IPS DF 19.7 (cell line): ENCODE measurements around the gene DAP3.
"Not testable (repeated sequence)": the region's sequence is repeated elsewhere in the genome, so short reads cannot be mapped to it uniquely, and the experiment has no call there.

Experiments used
- DNase-seq: peaks from one replicate; pipeline ENCODE4 v3.0.0-alpha.2; 2013; ENCODE audit warnings: low read depth, low spot score

Gene DAP3

GRCh38 chr1:155689081-155689607 is at the start of gene DAP3:
TSS of gene DAP3 (plus strand) at chr1:155689091. CDS start at chr1:155709780, 20,689 bp downstream.
- DNase-seq = not testable (repeated sequence)

- DNase-seq = no peak
Observed at GRCh38 chr1:155640367-155640766, 48.5 kb upstream of the DAP3 start.

DNA sequence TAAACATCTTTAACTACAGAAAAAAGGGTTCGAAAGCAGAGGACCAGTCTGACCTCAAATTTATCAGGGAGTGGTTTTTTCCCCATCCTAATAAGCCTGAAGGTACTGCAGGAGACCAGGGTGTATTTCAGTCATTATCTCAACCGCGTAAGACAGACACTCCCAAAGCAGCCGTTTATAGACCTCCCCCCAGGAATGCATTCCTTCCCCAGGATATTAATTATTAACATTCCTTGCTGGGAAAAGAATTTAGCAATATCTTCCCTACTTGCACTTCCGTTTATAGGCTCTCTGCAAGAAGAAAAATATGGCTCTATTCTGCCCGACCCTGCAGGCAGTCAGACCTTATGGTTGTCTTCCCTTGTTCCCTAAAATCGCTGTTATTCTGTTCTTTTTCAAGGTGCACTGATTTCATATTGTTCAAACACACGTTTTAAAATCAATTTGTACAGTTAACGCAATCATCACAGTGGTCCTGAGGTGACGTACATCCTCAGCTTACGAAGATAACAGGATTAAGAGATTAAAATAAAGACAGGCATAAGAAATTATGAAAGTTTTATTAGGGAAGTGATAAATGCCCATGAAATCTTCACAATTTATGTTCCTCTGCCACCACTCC is 46.2 kb upstream of the DAP3 start:
- DNase-seq = not testable (repeated sequence)

DNA sequence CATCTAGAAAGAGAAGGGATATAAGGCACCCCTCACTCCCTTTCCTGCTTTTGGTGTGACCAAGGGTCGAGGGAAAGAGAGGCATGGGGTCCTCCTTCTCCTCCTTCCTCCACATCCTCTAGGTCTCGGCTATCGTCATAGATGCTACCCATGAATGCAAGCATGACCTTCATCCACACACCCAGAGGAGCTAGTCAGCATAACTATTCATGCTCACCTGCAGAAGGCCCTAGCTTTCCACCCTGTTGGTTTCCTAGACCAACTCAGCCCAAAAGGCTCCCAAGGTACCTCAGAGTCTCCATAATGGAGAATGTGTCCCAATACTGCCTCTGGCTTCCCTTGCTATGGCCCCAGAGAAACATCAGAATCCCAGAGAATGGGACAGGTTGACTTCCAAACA is 45.7 kb upstream of the DAP3 start:
- no peak for DNase-seq

- DNase-seq = no peak
Observed at GRCh38 chr1:155645034-155645598, 43.8 kb upstream of the DAP3 start.

GRCh38 chr1:155645648-155646047 is 43.2 kb upstream of the DAP3 start:
- no peak for DNase-seq

GRCh38 chr1:155646307-155646706 is 42.6 kb upstream of the DAP3 start:
- no peak for DNase-seq

- DNase-seq = no peak
Observed at GRCh38 chr1:155648207-155649147, 40.4 kb upstream of the DAP3 start.

- no peak for DNase-seq
Observed at GRCh38 chr1:155649676-155650075, 39.2 kb upstream of the DAP3 start.

DNA sequence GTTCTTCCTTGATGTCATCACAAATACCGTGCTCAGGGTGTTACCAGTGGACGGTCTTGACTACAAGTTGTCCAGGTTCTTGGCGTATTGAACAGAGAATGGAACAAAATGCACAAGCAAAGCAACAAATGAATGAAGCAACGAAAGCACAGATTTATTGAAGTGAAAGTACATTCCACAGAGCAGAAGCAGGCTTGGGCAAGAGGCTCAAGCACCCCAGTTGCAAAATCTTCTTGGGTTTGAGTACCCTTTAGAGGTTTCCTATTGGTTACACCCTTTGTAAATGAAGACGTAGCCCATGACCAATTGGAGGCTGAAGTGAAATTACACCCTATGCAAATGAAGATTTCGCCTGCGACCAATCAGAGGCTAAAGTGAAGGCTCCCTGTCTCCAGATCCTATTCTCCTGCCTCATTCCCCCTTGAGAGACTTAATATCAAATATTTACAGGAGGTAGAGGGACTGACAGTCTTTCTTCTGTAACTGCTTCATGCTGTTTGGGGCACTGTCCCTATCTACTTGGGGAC is 38.6 kb upstream of the DAP3 start:
- DNase-seq = no peak

DNA sequence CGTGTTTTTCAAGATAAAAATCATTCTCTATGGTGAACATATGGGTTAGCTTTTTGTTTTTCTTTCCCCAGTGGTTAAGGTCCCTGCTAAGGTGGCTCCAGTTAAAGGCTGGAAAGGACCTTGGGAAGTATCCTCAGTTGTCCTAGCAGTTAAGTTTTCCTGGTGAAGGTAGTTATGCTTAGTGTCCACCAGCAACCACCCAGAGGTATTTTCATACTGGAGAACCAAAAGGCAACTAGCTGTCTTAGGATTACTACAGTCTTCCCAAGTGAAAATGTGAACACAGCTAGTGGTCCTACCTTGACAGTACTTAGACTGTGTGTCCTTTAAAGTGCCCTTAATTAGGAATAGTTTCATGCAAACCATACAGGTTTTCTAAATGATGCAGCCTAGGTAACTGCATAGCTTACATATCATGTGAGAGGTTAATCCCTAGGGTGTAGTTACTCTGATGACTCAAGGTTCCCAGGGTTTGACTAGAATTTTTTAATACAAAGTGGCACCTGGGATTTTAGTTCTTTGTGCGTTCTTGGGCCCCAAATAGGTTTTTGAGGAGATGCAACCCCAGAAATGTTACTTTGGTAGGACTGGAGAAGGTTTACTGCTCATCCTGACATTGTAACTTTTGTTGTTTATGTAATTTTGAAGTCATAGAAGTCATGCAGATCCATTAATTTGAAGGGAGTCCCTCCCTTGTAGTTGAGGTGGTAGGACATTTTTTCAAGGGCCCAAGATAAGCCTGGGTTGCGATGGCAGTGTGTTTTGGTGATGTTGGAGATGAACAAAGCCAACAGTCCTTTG is 36.8 kb upstream of the DAP3 start:
- DNase-seq = no peak

DNA sequence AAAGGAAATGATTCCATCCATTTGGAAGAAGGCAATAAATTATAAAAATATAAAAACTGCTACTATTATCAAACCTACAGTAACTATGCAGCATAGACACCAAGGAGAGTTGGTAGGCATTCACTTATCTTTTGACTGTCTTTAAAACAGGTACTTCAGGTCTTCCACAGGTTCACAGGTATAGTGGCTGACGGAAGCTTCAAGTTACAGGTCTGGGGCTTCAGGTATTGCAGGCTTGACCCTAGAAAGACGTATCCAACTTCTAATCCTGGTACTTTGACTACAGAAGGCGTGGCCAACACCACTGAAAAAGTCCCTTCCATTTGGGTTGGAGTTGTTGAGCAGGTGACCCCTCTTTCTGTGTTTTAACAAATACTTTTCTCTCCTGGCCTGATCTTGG is 35.9 kb upstream of the DAP3 start:
- DNase-seq = no peak

DNA sequence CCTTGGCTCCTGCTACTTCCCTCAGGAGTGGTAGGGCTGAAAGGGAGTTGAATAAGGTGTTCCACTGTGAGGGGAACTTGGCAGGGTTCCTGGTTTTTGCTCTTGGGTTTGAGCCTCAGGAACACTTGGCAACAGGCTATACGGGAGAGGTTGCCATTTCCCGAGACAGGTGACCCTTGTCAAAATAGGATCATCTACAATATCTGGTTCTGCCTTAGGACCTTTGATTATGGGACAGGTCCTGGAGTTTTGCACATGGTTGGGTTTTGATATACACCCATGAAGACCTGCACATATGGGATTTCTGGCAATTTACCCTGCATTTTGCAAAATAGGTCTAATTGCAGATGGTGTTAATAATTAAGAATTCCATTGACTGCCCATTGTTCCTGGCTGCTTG is 31.4 kb upstream of the DAP3 start:
- DNase-seq = no peak

DNA sequence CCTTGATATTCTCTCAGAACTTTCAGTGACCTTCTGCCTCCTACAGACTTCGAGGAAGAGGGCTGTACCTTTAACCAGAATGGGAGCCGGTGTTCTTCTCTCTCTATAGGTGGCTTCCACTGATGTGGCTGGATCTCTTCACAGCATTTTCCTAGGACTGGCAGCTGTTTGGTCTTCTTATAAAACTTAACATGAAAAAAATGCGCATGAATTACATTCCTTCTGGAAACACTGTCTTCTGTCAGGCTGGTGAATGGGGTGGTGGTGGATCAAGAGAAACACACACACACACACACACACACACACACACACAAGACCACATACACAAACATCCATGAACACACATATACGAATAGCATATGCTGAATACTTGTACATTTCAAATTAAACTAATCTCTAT is 27.7 kb upstream of the DAP3 start:
- not testable (repeated sequence) for DNase-seq

DNA sequence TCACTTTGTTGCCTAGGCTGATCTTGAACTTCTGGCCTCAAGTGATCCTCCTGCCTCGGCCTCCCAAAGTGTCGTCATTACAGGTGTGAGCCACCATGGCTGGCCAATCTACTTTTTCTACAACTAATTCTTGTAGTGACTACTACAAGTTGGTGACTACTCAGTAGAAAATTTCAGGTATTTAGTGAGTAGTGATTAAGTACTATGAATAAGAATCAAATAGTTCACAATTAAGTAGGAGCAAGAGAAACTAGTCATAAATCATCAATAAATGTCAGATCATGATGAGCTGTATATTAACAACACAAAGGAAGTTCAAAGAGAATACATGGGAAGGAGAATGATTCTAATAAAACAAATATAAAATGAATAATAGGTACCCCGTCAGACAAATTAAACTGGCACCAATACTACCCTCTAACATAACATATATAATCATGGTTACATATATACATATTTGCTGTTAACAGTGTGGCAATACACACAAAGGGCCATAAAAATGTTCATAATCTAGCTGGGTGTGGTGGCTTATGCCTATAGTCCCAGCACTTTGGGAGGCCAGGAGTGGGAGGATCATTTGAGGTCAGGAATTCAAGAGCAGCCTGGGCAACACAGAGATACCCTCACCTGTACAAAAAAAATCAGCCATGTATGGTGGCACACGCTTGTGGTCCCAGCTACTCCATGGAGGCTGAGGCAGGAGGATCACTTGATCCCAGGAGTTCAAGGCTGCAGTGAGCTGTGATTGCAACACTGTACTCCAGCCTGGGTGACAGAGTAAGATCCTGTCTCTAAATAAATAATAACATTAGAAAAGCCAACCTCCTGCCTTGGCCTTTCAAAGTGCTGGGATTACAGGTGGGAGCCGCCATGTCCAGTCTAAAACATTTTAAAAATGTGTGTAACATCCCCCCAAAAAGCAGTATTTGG is 19.4 kb upstream of the DAP3 start:
- DNase-seq = no peak

DNA sequence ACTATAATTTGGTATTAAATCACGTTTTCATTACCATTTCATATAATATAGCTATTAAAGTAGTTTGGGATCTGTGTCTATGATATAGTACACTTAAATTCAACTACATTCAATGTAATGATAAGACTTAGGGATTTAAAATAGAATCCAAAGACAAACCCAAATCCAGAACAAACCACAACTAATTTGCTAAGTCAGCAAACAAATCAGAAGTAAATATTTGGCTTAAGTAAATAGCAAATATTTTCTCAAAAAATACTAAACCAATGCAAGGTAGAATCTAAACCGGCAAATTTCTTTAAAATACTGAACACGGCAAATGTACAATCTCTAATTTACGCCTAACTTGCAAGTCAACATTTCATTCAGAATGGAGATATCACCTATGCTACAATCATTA is 17.1 kb upstream of the DAP3 start:
- no peak for DNase-seq

- no peak for DNase-seq
Observed at GRCh38 chr1:155673003-155673402, 15.9 kb upstream of the DAP3 start.

- no peak for DNase-seq
Observed at GRCh38 chr1:155678027-155678426, 10.9 kb upstream of the DAP3 start.

GRCh38 chr1:155678992-155679391 is 9.9 kb upstream of the DAP3 start:
- DNase-seq = not testable (repeated sequence)

DNA sequence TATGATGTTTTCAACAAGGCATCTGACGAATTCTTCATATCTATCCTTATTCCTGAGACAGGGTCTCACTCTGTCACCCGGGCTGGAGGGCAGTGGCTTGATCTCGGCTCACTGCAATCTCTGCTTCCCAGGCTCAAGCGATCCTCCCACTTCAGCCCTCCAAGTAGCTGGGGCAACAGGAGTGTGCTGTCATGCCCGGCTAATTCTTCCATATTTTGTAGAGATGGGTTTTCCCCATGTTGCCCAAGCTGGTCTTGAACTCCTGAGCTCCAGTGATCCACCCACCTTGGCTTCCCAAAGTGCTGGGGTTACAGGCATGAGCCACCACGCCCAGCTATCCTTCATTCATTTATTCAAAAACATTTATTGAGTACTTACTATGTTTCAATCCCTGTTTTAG is 8.4 kb upstream of the DAP3 start:
- no peak for DNase-seq
